Retinal pigment epithelial cell (primary cell): ENCODE measurements around the gene AACS.
"Not testable (repeated sequence)": the region's sequence is repeated elsewhere in the genome, so short reads cannot be mapped to it uniquely, and the experiment has no call there.

Source experiments
- DNase-seq: peaks from one replicate; pipeline ENCODE4 v3.0.0-alpha.2; 2010; ENCODE audit warnings: low read depth
- H3K4me3 ChIP-seq: 2 replicates; pipeline ENCODE4 v1.5.1; 2011; ENCODE audit warnings: mild to moderate bottlenecking, low read length, control low read depth, moderate library complexity
- TF ChIP-seq, protein P1 (sequence below): conservative IDR thresholded peaks from 2 replicates; pipeline ENCODE4 v1.5.1; 2011; ENCODE audit warnings: low read depth, low read length, control low read depth, inconsistent platforms

Gene AACS

DNA sequence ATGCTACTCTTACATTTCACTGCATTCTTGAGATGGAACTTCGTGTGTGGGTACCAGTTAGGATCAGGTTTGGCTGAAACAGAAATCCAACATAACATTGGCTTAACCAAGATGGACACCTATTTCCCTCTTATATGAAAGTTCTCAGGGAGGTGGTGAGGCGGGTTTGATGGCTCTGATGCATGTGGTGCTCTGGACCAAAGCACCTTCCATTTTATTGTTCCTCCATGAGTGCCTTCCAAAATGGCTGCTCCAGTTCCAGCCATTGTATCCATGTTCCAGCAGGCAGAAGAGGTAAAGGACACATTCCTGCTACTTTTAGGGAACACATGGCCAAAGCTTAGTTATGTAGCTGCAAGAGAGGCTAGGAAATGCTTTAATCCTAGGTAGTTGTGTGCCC is 42.2 kb upstream of the AACS start:
- no peak overlapping the region for H3K4me3 ChIP-seq
- no peak for DNase-seq
- TF ChIP-seq, protein P1, sequence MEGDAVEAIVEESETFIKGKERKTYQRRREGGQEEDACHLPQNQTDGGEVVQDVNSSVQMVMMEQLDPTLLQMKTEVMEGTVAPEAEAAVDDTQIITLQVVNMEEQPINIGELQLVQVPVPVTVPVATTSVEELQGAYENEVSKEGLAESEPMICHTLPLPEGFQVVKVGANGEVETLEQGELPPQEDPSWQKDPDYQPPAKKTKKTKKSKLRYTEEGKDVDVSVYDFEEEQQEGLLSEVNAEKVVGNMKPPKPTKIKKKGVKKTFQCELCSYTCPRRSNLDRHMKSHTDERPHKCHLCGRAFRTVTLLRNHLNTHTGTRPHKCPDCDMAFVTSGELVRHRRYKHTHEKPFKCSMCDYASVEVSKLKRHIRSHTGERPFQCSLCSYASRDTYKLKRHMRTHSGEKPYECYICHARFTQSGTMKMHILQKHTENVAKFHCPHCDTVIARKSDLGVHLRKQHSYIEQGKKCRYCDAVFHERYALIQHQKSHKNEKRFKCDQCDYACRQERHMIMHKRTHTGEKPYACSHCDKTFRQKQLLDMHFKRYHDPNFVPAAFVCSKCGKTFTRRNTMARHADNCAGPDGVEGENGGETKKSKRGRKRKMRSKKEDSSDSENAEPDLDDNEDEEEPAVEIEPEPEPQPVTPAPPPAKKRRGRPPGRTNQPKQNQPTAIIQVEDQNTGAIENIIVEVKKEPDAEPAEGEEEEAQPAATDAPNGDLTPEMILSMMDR, result no peak

DNA sequence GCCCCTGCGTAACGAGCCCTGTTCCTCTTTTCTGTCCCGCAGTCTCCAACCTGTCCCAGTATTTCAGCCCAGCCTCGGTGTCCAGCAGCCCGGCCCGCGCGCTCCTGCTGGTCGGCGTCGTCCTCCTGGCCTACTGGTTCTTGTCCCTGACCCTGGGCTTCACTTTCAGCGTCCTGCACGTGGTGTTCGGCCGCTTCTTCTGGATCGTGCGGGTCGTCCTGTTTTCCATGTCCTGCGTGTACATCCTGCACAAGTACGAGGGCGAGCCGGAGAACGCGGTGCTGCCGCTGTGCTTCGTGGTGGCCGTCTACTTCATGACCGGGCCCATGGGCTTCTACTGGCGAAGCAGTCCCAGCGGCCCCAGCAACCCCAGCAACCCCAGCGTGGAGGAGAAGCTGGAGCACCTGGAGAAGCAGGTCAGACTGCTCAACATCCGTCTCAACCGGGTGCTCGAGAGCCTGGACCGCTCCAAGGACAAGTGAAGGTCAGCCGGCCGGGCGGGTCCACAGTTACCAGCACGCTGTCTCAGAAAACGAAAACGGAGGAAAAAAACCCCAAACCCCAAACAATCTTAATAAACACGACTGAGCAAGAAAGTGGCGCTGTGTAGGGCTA is 40.2 kb upstream of the AACS start:
- TF ChIP-seq, protein P1, result no peak
- no peak for DNase-seq
- no peak overlapping the region for H3K4me3 ChIP-seq

DNA sequence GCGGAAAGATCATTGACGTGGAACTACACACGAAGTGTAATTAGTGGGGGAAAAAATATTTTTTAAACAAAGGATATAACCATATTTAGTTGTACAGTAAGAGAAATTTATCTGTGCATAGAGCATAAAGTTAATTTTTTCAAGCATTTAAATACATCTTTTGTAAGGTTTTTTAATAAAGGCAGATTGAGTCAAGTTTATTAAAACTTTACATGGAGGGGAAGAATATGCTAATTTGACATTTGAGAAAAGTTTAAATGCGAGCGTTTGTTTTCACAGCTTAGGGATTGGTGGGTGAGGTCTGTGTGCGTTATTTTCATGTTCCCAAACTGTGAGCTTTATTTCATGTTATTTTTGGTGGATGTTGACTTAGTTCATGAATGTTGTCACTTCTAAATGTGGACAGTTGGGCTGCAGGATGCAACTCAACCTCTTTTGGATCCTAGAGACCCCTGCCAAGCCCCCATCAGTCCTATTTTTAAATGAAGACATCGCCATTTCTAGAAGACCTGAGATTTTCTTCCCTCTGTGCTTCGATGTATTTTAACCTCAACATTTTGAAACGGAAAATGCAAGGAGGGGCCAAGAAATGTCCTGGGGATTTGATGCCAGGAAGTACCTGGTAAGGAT is 39.5 kb upstream of the AACS start:
- no peak for DNase-seq
- H3K4me3 ChIP-seq, result no peak overlapping the region
- TF ChIP-seq, protein P1, result no peak

DNA sequence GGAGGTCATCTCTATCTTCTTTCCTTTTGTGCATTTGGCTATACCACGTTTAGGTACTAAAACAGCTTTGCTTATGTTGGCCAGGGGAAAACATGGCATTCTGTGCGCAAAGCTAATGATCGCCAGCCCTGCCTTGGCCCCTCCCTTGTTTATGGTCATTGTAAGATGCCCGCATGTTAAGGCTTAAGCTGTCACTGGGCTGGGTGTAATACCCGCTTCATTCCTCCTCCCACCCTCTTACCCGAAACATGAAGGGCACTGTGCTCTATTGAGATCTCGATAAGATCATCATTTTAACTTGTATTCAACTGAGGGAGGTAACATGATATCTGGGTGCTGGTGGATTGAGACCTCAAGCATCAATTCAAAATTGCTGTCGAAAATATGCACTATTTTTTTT is 37.1 kb upstream of the AACS start:
- H3K4me3 ChIP-seq, result no peak overlapping the region
- TF ChIP-seq, protein P1, result no peak
- DNase-seq, result no peak

DNA sequence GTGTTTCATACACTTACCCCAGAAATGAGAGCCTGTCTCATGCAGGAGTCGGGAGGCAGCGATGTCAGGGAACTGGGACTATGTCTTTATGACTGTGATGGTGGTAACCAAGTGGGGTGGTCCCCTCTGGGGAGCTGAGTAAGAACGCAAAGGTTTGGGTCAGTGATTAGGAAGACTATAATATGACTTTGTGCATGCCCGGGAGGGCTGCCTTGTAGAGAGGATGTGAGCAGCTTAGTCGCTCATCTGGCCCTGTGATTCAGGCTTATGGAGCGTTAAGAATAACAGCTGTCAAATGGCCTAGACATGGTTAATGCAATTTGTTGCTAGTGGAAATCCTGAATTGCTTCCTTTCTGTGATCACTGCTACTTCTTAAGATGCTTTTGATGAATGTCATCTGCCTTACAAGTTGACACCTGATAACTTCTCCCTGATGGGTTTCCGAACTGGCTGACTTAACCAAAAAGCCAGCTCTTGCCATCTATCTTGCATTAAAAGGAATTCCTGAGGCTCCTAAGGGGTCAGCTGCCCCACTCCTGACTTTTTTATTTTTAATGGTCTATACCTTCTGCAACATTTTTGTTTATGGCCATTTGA is 35.4 kb upstream of the AACS start:
- H3K4me3 ChIP-seq, result no peak overlapping the region
- DNase-seq, result no peak
- TF ChIP-seq, protein P1, result no peak

DNA sequence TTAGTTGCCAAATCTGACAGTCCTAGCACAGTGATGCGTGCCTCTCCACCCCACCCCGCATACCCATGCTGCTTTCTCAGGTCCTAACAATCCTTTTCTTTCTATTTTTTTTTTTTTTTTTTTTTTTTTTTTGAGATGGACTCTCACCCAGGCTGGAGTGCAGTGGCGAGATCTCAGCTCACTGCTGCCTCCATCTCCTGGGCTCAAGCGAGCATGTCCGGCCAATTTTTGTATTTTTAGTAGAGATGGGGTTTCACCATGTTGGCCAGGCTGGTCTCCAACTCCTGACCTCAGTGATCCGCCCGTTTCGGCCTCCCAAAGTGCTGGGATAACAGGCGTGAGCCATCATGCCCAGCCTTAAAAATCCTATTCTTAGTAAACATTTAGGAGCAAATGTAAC is 33.8 kb upstream of the AACS start:
- not testable (repeated sequence) for DNase-seq, H3K4me3 ChIP-seq

DNA sequence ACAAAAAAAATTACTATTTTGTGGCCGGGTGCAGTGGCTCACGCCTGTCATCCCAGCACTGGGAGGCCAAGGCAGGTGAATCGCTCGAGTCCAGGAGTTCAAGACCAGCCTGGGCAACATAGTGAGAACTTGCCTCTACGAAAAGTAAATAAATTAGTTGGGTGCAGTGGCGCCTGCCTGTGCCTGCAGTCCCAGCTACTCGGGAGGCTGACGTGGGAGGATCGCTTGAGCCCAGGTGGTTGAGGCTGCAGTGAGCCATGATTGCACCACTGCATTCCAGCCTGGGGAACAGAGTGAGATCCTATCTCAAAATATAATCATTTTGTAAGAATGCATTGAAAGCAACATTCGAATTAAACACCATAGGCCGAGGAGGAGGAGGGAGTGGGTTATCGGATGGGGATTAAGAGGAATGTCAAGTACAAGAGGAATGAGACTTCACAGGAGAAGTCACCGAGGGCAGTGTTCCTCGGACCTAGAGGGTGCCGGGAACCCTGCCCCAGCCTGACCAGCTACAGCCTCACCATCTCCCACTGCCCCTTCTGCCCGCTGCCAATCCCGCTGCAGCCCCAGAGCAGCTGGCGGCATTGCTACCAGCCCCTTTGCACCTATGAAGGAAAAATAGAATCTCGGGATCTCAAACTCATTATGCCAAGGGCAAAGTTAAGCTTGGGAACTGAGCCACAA is 32.6 kb upstream of the AACS start:
- DNase-seq, result no peak
- TF ChIP-seq, protein P1, result no peak
- H3K4me3 ChIP-seq, result no peak overlapping the region
